Measurements from ENCODE around the gene PASD1.

Gene PASD1

DNA sequence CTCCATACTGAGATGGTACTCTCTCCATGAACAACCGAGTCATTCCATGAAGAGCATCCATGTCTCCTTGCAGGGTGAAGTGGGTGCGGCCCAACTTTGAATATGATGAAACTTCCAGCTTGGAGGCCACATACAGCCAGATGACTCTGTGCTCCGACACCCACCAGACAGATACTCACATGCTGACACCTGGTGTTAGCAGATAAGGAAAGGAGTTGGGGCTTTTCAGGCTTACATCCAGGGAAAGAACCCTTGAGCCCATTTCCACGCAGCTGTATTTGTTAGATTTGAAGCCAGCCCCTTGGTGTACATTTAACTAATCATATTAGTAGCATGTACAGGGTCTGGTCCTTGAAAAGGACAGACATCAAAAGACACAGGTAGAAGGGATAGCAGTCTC lies 69.7 kb downstream of the PASD1 start:
- no peak overlapping the region for H3K4me2 ChIP-seq
- no peak overlapping the region for H3K4me3 ChIP-seq (IDR thresholded peaks at IDR 0.05; ENCODE audit: insufficient read depth, low read depth, low read length)
- no peak overlapping the region for H2AFZ ChIP-seq (ENCODE audit: low read depth)
- no peak overlapping the region for H3K27ac ChIP-seq
- no peaks in the 10 kb centered on the region for H4K20me1 ChIP-seq (ENCODE audit: insufficient read depth)
- TF ChIP-seq, protein P1, sequence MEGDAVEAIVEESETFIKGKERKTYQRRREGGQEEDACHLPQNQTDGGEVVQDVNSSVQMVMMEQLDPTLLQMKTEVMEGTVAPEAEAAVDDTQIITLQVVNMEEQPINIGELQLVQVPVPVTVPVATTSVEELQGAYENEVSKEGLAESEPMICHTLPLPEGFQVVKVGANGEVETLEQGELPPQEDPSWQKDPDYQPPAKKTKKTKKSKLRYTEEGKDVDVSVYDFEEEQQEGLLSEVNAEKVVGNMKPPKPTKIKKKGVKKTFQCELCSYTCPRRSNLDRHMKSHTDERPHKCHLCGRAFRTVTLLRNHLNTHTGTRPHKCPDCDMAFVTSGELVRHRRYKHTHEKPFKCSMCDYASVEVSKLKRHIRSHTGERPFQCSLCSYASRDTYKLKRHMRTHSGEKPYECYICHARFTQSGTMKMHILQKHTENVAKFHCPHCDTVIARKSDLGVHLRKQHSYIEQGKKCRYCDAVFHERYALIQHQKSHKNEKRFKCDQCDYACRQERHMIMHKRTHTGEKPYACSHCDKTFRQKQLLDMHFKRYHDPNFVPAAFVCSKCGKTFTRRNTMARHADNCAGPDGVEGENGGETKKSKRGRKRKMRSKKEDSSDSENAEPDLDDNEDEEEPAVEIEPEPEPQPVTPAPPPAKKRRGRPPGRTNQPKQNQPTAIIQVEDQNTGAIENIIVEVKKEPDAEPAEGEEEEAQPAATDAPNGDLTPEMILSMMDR (conservative IDR thresholded peaks at IDR 0.05; ENCODE audit: low read depth, low read length), result no peak
- H3K27me3 ChIP-seq (ENCODE audit: insufficient read depth, low read depth), result no peaks in the 10 kb centered on the region
- no peaks in the 10 kb centered on the region for H3K79me2 ChIP-seq (ENCODE audit: insufficient read depth, low read depth)
- H3K9ac ChIP-seq, result no peak overlapping the region
- no peaks in the 10 kb centered on the region for H3K36me3 ChIP-seq (ENCODE audit: insufficient read depth)
- no peaks in the 10 kb centered on the region for H3K4me1 ChIP-seq (ENCODE audit: low read depth, poor library complexity, severe bottlenecking)

DNA sequence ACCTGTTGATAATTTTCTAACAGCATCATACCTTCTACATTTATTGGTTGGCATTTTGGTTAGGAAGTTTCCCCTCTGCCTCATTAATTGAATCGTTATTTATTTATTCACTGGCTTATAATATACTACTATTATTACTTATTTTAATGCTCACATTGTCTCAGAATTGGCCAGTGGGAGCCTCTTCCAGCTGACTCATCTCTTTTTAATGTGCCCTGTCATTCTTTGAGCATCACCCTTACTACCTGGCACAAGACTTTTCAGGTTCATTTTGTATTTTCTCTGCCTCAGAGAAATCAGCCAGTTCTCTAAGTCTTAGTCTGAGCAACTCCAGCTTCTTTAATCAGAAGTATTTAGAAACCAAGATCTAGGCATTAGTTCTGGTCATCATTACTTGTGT lies 71.5 kb downstream of the PASD1 start:
- Histone ChIP-seq H3K4me1 (ENCODE audit: low read depth, poor library complexity, severe bottlenecking) (no peaks in the 10 kb centered on the region), H3K79me2 (ENCODE audit: insufficient read depth, low read depth) (no peaks in the 10 kb centered on the region), H3K4me3 (IDR thresholded peaks at IDR 0.05; ENCODE audit: insufficient read depth, low read depth, low read length) (no peak overlapping the region), H2AFZ (ENCODE audit: low read depth) (no peak overlapping the region), H3K27me3 (ENCODE audit: insufficient read depth, low read depth) (no peaks in the 10 kb centered on the region), H3K36me3 (ENCODE audit: insufficient read depth) (no peaks in the 10 kb centered on the region), H4K20me1 (ENCODE audit: insufficient read depth) (no peaks in the 10 kb centered on the region), H3K4me2 (no peak overlapping the region), H3K9ac (no peak overlapping the region), H3K27ac (no peak overlapping the region)
- TF ChIP-seq, protein P1 (conservative IDR thresholded peaks at IDR 0.05; ENCODE audit: low read depth, low read length), result no peak

DNA sequence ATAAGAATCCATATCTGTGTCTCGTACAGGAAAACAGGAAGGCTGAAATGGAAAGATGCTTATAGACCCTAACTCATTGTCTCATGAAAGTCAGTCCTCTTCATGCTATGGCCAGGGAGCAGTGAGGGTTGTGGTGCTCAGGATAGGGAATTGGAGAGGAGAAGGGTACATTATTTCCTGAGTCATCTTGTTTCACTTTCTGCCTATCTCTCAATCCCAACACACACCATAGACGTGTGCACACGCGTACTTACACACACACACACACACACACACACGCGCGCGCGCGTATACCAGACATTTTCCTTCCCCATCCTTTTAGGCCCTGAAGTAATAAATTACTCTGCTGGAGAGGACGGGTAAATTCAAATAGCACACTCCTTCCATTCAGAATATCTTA lies 78.1 kb downstream of the PASD1 start:
- Histone ChIP-seq H3K27me3 (ENCODE audit: insufficient read depth, low read depth) (no peaks in the 10 kb centered on the region), H3K27ac (no peak overlapping the region), H3K4me3 (IDR thresholded peaks at IDR 0.05; ENCODE audit: insufficient read depth, low read depth, low read length) (no peak overlapping the region), H3K4me2 (no peak overlapping the region), H3K4me1 (ENCODE audit: low read depth, poor library complexity, severe bottlenecking) (no peaks in the 10 kb centered on the region), H3K79me2 (ENCODE audit: insufficient read depth, low read depth) (no peaks in the 10 kb centered on the region), H3K9ac (no peak overlapping the region), H2AFZ (ENCODE audit: low read depth) (no peak overlapping the region), H3K36me3 (ENCODE audit: insufficient read depth) (no peaks in the 10 kb centered on the region), H4K20me1 (ENCODE audit: insufficient read depth) (no peaks in the 10 kb centered on the region)
- TF ChIP-seq, protein P1 (conservative IDR thresholded peaks at IDR 0.05; ENCODE audit: low read depth, low read length), result no peak

DNA sequence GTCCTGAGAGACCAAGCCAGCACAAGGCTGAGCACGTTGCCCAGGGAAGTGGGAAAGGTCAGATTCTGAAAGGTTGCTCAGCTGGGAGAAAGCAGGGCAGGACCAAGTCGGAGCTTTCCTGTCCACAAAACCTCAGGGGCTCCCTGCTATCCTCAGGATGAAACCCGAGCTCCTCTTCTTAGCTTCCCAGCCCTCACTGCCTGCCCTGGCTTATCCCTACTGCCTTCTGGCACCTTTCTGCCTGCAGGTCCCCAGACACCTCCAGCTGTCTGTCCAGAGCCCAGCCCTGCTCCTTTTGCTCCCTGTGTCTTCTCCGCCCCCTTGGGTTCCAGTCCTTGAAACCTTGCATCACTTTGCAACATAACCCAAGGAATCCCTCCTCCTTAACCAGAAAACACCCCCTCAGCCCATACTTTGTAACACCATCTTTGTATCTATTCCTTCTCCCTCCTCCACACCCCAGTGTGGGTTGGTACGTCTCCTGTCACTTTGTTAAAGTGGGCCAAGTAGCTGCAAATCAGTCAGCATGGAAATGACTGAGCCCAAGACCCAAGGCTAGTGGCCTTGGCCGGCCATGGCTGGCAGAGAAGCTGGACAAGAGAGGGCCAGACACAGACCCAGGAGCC lies 111.8 kb downstream of the PASD1 start:
- H3K27me3 ChIP-seq (ENCODE audit: insufficient read depth, low read depth), result no peaks in the 10 kb centered on the region
- no peaks in the 10 kb centered on the region for H3K79me2 ChIP-seq (ENCODE audit: insufficient read depth, low read depth)
- no peak overlapping the region for H3K4me3 ChIP-seq (IDR thresholded peaks at IDR 0.05; ENCODE audit: insufficient read depth, low read depth, low read length)
- H3K9ac ChIP-seq, result no peak overlapping the region
- no peaks in the 10 kb centered on the region for H3K4me1 ChIP-seq (ENCODE audit: low read depth, poor library complexity, severe bottlenecking)
- H4K20me1 ChIP-seq (ENCODE audit: insufficient read depth), result no peaks in the 10 kb centered on the region
- no peak overlapping the region for H2AFZ ChIP-seq (ENCODE audit: low read depth)
- H3K27ac ChIP-seq, result no peak overlapping the region
- TF ChIP-seq, protein P1 (conservative IDR thresholded peaks at IDR 0.05; ENCODE audit: low read depth, low read length), result no peak
- no peak overlapping the region for H3K4me2 ChIP-seq
- no peaks in the 10 kb centered on the region for H3K36me3 ChIP-seq (ENCODE audit: insufficient read depth)

All from KMS-11 (cell line).